GM15510 (cell line): ENCODE measurements around the gene USP34.

ENCODE experiments used
- POLR2A ChIP-seq: IDR thresholded peaks from 3 replicates; pipeline ENCODE4 v1.6.1; 2011; ENCODE audit warnings: borderline replicate concordance; ENCODE audit not compliant: insufficient read length; ENCODE audit errors: extremely low read depth

USP34 gene

DNA sequence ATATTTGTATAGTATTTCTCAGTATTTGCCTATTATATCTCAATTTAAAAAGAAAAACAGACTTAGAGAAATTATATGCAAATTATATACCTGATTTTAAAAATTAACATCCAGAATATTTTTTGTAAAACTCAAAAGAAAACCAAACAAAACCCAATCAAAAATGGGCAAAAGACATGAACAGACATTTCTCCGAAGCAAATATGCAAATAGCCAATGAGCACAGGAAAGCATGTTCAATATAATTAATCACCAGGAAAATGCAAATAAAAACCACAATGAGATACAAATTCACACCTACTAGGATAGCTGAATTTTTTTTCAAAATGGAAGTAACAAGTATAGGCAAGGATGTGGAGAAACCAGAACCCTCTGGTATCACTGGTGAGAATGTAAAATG, 108.0 kb downstream of the USP34 start:
- no peak for TF ChIP-seq POLR2A

- no peak for TF ChIP-seq POLR2A
Observed at GRCh38 chr2:61361068-61361467, 109.8 kb downstream of the USP34 start.

- no peak for TF ChIP-seq POLR2A
Observed at GRCh38 chr2:61359058-61359457, 111.8 kb downstream of the USP34 start.

- TF ChIP-seq POLR2A: no peak
Observed at GRCh38 chr2:61357681-61358080, 113.2 kb downstream of the USP34 start.

DNA sequence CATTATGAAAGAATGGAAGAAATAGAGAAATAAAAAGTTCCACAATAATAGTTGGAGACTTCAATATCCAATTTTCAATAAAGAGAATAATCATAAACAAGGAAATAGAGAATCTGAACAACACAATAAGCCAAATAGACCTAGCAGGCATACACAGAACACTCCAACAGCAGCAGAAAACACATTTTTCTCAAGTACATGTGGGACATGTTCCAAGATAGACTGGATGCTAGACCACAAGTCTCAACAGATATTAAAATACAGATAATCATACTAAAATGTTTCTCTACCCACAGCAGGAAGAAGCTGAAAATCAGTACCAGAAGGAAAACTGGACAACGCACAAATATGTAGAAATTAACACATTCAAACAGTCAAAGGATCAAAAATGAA, 113.9 kb downstream of the USP34 start:
- no peak for TF ChIP-seq POLR2A

- no peak for TF ChIP-seq POLR2A
Observed at GRCh38 chr2:61356261-61356957, 114.5 kb downstream of the USP34 start.

GRCh38 chr2:61354543-61355197, 116.2 kb downstream of the USP34 start:
- TF ChIP-seq POLR2A: no peak

- no peak for TF ChIP-seq POLR2A
Observed at GRCh38 chr2:61353909-61354308, 117.0 kb downstream of the USP34 start.

DNA sequence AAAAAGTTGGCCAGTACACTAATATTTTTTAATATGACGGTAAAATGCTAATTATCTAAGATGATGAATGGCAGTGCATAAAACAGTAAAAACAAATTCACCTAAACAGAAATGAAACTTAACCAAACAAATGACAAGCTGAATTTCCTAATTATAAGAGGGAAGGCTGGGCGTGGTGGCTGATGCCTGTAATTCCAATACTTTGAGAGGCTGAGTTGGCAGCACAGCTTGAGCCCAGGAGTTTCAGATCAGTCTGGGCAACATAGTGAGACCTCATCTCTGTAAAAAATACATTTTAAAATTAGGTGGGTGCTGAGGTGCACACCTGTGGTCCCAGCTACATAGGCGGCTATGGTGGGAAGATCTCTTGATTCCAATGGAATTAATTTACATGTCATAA, 120.1 kb downstream of the USP34 start:
- no peak for TF ChIP-seq POLR2A

DNA sequence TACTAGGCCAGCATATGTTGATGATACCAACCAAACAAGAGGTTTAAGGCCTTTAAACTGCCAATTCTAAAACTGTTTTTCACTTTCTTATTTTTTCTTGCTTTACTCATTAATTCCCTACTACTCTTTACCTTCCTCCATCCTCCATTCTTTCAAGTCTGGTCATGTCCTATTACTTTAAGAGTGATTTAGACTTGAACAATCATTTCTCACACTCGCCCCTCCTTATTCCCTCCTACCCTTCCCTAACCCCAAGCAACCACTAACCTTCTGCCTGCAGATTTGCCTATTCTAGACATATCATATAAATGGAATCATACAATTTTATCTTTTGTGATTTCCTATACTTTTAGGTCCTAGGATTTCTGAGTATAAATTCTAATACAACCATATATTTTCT, 127.7 kb downstream of the USP34 start:
- no peak for TF ChIP-seq POLR2A

DNA sequence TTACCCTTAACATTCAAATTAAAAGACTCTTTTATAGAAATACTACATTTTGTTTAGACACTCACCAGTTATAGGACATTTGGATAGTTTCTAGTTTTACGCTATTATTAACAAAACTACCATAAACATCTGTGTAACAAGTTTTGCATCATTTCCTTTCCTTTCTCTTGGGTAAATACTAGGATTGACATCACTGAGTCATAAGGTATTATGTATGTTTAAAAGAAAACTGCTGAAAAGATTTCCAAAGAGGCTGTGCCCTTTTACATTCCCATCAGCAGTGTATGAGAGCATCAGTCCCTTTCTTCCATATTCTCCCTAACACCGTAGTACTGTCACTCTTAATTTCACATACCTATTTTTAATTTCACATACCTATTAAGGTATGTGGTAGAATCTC, 130.6 kb downstream of the USP34 start:
- no peak for TF ChIP-seq POLR2A

DNA sequence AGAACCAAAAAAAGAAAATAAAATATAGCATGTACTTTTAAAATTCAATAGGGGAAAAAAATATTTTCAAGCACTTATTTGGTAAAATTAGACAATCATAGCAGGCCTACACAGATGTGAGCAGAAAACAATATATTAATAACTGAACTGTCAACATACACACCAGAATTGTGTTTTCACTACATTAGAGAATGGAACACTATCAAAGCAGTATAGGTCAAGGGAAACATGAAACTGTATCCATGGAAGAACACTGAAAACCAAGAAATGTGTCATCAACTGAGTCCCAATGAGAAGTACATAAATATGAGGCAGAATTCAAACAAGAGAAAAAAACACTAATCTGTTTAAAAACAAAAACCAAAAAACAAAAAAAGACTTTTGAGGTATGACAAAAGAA, 132.4 kb downstream of the USP34 start:
- no peak for TF ChIP-seq POLR2A

DNA sequence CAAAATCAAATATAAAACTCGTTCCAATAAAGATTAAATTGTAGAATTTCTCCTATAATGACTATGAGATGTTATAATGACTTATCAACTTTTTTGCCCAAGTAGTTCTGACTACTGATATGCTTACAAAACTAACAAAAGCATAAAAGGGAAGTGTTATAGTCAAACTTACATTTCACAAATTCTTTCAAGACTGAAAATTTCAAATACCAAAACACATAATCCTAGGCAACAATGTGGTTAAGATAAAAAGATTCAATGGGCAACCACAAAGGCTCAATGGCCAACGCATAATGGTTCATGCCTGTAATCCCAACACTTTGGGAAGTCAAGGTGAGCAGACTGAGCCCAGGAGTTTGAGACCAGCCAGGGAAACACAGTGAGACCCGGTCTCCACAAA, 135.7 kb downstream of the USP34 start:
- TF ChIP-seq POLR2A: no peak

DNA sequence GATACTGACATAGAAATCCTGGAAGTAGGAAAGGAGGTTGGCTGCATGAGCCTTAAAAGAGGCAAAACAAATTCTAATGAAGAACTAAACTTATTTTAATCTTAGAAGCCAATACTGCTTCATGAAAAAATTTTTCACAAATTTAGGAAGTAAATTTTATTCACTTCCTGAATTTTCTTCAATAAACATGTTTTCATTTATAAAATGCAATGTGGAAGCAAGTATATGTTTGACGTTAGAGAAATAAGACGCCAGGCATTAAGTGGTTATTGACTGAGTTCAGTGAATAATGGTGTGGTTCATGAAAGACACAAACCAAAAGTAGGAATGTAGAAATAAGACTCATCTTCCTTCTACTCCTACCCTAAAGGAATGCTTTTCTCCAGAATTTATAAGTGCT, 136.4 kb downstream of the USP34 start:
- TF ChIP-seq POLR2A: no peak

DNA sequence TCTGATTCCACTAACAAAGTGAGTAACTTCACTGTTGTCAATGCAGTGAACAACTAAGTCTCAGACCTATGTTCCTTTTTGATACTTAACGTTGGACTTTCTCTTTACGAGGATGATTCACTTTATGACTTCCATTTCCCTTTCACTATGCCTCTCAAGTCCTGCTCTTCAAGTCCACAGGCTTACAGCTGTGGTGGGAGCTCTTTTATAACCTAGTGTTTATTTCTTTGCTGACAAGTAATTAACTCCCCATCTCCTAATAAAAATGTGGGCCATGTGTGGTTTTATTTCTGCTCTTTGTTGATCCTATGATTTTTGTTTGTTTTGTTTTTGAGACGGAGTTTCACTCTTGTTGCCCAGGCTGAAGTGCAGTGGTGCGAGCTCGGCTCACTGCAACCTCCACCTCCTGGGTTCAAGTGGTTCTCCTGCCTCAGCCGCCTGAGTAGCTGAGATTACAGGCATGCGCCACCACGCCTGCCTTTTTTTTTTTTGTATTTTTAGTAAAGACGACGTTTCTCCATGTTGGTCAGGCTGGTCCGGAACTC, 142.1 kb downstream of the USP34 start:
- no peak for TF ChIP-seq POLR2A

GRCh38 chr2:61327173-61327572, 143.7 kb downstream of the USP34 start:
- no peak for TF ChIP-seq POLR2A
